H1 (cell line): Measurements from ENCODE around the gene ELFN2. TPM values are rescaled to one million over a fixed set of nuclear protein-coding genes. Genes with fewer than 3 reads are reported as not detected.

Source experiments
- CTCF ChIA-PET: fragments of 300-600 bp; sonication (Branson Sonifier 250); formaldehyde crosslinking; loops from one replicate; lab custom pipeline; 2021; ENCODE audit not compliant: partially characterized antibody; lab: Charles Lee
- POLR2A ChIA-PET: fragments of 300-600 bp; sonication (Branson Sonifier 250); formaldehyde crosslinking; loops from one replicate; lab custom pipeline; 2021; ENCODE audit warnings: inconsistent platforms; ENCODE audit not compliant: partially characterized antibody; lab: Charles Lee
- DNase-seq, 2 experiments: peaks; one replicate each; pipeline versions ENCODE4 v3.0.0 to v3.0.0-alpha.2; 2010 to 2022; ENCODE audit warnings: low spot score in 2 of 2, low read depth in 1 of 2, mixed read lengths in 1 of 2
- FAIRE-seq: peaks from 2 replicates; lab custom pipeline; 2011; peaks lifted over from hg19 to GRCh38; lab: Jason Lieb, UNC
- H2AFZ ChIP-seq: 2 replicates; pipeline ENCODE4 v1.8.1; 2012; ENCODE audit warnings: low read length, inconsistent platforms
- H2AK5ac ChIP-seq: 2 replicates; pipeline ENCODE4 v1.6.1; 2013; ENCODE audit warnings: low read depth, low read length
- H2BK120ac ChIP-seq: replicated peaks from 2 replicates; pipeline ENCODE3; 2013; ENCODE audit warnings: low read depth, low read length, inconsistent platforms
- H2BK12ac ChIP-seq: 2 replicates; pipeline ENCODE4 v1.6.1; 2013; ENCODE audit warnings: low read depth, low read length
- H2BK15ac ChIP-seq: 2 replicates; pipeline ENCODE4 v1.6.1; 2013; ENCODE audit warnings: low read length
- H2BK20ac ChIP-seq: 2 replicates; pipeline ENCODE4 v1.6.1; 2013; ENCODE audit warnings: low read length
- H2BK5ac ChIP-seq: 2 replicates; pipeline ENCODE4 v1.6.1; 2013; ENCODE audit warnings: low read depth, low read length
- H3K14ac ChIP-seq: 2 replicates; pipeline ENCODE4 v1.6.1; 2013; ENCODE audit warnings: inconsistent platforms; ENCODE audit not compliant: insufficient read length
- H3K18ac ChIP-seq: 2 replicates; pipeline ENCODE4 v1.6.1; 2013; ENCODE audit warnings: low read length; ENCODE audit errors: extremely low read depth
- H3K23ac ChIP-seq: 2 replicates; pipeline ENCODE4 v1.6.1; 2013; ENCODE audit warnings: inconsistent platforms; ENCODE audit not compliant: insufficient read length
- H3K23me2 ChIP-seq: 2 replicates; pipeline ENCODE4 v1.6.1; 2013; ENCODE audit warnings: low read depth, low read length
- H3K27ac ChIP-seq: 2 replicates; pipeline ENCODE4 v1.6.1; 2011; ENCODE audit warnings: low read depth, low read length, inconsistent platforms
- H3K27me3 ChIP-seq, 4 experiments: replicated peaks in 1 of 4; 1 replicate in 1 of 4; 2 replicates in 3 of 4; pipeline versions ENCODE4 v1.6.1 to v1.8.1; 2011 to 2013; ENCODE audit warnings: low read length in 3 of 4, mild to moderate bottlenecking in 3 of 4, inconsistent platforms in 2 of 4, mixed read lengths in 2 of 4, moderate library complexity in 1 of 4; ENCODE audit not compliant: control insufficient read depth in 3 of 4, insufficient read depth in 3 of 4; ENCODE audit errors: extremely low read depth in 1 of 4
- H3K36me3 ChIP-seq, 4 experiments: 2 replicates each; pipeline versions ENCODE4 v1.6.1 to v1.8.1; 2011 to 2013; ENCODE audit warnings: mild to moderate bottlenecking in 4 of 4, low read length in 3 of 4, moderate library complexity in 2 of 4, control low read depth in 1 of 4, inconsistent platforms in 1 of 4; ENCODE audit not compliant: insufficient read depth in 4 of 4, control insufficient read depth in 2 of 4
- H3K4ac ChIP-seq: replicated peaks from 2 replicates; pipeline ENCODE3; 2013; ENCODE audit warnings: low read length, low read depth, mixed read lengths, inconsistent platforms; ENCODE audit not compliant: insufficient read length
- H3K4me1 ChIP-seq, 4 experiments: replicated peaks in 1 of 4; 1 replicate in 1 of 4; 2 replicates in 3 of 4; pipeline versions ENCODE4 v1.6.1 to v1.8.1; 2011 to 2013; ENCODE audit warnings: low read length in 3 of 4, inconsistent platforms in 2 of 4, mixed read lengths in 1 of 4; ENCODE audit not compliant: insufficient read depth in 4 of 4, control insufficient read depth in 3 of 4
- H3K4me2 ChIP-seq, 2 experiments: 2 replicates each; pipeline versions ENCODE4 v1.6.1 to v1.8.1; 2011 to 2013; ENCODE audit warnings: low read depth in 2 of 2, low read length in 2 of 2, control low read depth in 1 of 2, inconsistent platforms in 1 of 2, mild to moderate bottlenecking in 1 of 2; ENCODE audit not compliant: insufficient read depth in 1 of 2
- H3K4me3 ChIP-seq, 4 experiments: fragments of 200-600, 300-600 bp in 1 of 4; sonication (generic), shearing (Covaris generic), sonication (Bioruptor Twin) in 1 of 4; 2 replicates each; pipeline versions ENCODE4 v1.5.1 to v1.8.1; 2011 to 2016; ENCODE audit warnings: low read length in 4 of 4, low read depth in 3 of 4, control low read depth in 2 of 4, inconsistent platforms in 2 of 4, mild to moderate bottlenecking in 2 of 4, mixed read lengths in 1 of 4, moderate library complexity in 1 of 4; ENCODE audit not compliant: insufficient read depth in 2 of 4; ENCODE audit errors: extremely low read depth in 1 of 4
- H3K56ac ChIP-seq: replicated peaks from 2 replicates; pipeline ENCODE3; 2013; ENCODE audit warnings: low read depth, mild to moderate bottlenecking, mixed read lengths, low read length, inconsistent platforms; ENCODE audit not compliant: insufficient read length
- H3K79me1 ChIP-seq: 2 replicates; pipeline ENCODE4 v1.6.1; 2013; ENCODE audit warnings: low read depth, low read length, control low read depth
- H3K79me2 ChIP-seq, 2 experiments: 2 replicates each; pipeline versions ENCODE4 v1.6.1 to v1.8.1; 2012 to 2013; ENCODE audit warnings: low read length in 2 of 2, mild to moderate bottlenecking in 2 of 2, inconsistent platforms in 1 of 2; ENCODE audit not compliant: insufficient read depth in 2 of 2, control insufficient read depth in 1 of 2
- H3K9ac ChIP-seq, 4 experiments: replicated peaks in 1 of 4; 1 replicate in 1 of 4; 2 replicates in 3 of 4; pipeline versions ENCODE4 v1.6.1 to v1.8.1; 2011 to 2013; ENCODE audit warnings: low read depth in 3 of 4, low read length in 3 of 4, control low read depth in 2 of 4, mild to moderate bottlenecking in 2 of 4, moderate library complexity in 2 of 4, inconsistent platforms in 1 of 4; ENCODE audit errors: extremely low read depth in 1 of 4
- H3K9me3 ChIP-seq, 2 experiments: 2 replicates each; pipeline versions ENCODE4 v1.6.1 to v1.8.1; 2012 to 2013; ENCODE audit warnings: mild to moderate bottlenecking in 2 of 2, moderate library complexity in 2 of 2, control low read depth in 1 of 2, inconsistent platforms in 1 of 2, low read depth in 1 of 2, low read length in 1 of 2, mixed read lengths in 1 of 2; ENCODE audit not compliant: insufficient read depth in 2 of 2
- H4K20me1 ChIP-seq, 2 experiments: replicated peaks in 1 of 2; 2 replicates each; pipeline versions ENCODE3 to v1.8.1; 2011 to 2013; ENCODE audit warnings: inconsistent platforms in 2 of 2, low read length in 2 of 2, mild to moderate bottlenecking in 1 of 2; ENCODE audit not compliant: insufficient read depth in 2 of 2, control insufficient read depth in 1 of 2
- H4K5ac ChIP-seq: 2 replicates; pipeline ENCODE4 v1.6.1; 2013; ENCODE audit warnings: low read length, low read depth, mixed read lengths, inconsistent platforms; ENCODE audit not compliant: insufficient read length
- H4K8ac ChIP-seq: 2 replicates; pipeline ENCODE4 v1.8.0; 2013; ENCODE audit warnings: mild to moderate bottlenecking, moderate library complexity, low read length, inconsistent platforms; ENCODE audit not compliant: insufficient read depth; ENCODE audit errors: extremely low read depth
- H4K91ac ChIP-seq: replicated peaks from 2 replicates; pipeline ENCODE3; 2013; ENCODE audit warnings: low read length, mixed read lengths, inconsistent platforms; ENCODE audit not compliant: insufficient read length
- CTBP2 ChIP-seq: IDR thresholded peaks from 2 replicates; pipeline ENCODE4 v1.7.0; 2011; ENCODE audit warnings: borderline replicate concordance, mild to moderate bottlenecking, moderate library complexity, mixed read lengths, low read length; ENCODE audit not compliant: insufficient read depth, insufficient read length
- CTCF ChIP-seq, 3 experiments: IDR thresholded peaks; 1 replicate in 2 of 3; 2 replicates in 1 of 3; pipeline versions ENCODE4 v1.5.1 to v1.6.1; 2011; ENCODE audit warnings: low read length in 3 of 3, mild to moderate bottlenecking in 3 of 3, inconsistent platforms in 2 of 3, low read depth in 1 of 3, moderate library complexity in 1 of 3; ENCODE audit not compliant: insufficient read depth in 1 of 3; ENCODE audit errors: control extremely low read depth in 1 of 3
- EGR1 ChIP-seq: IDR thresholded peaks from 2 replicates; pipeline ENCODE4 v1.6.1; 2011; ENCODE audit warnings: low read depth, low read length, borderline replicate concordance
- JUN ChIP-seq: IDR thresholded peaks from 2 replicates; pipeline ENCODE4 v1.6.1; 2011; ENCODE audit warnings: low read depth, mild to moderate bottlenecking, improper control_type of control experiment, low read length
- NRF1 ChIP-seq: IDR thresholded peaks from 2 replicates; pipeline ENCODE4 v1.6.1; 2011; ENCODE audit warnings: mild to moderate bottlenecking, low read depth, low read length, improper control_type of control experiment
- RAD21 ChIP-seq, 2 experiments: IDR thresholded peaks in 1 of 2; conservative IDR thresholded peaks in 1 of 2; 2 replicates each; pipeline ENCODE4 v1.6.1; 2011; ENCODE audit warnings: low read depth in 2 of 2, low read length in 2 of 2, improper control_type of control experiment in 1 of 2, inconsistent platforms in 1 of 2, mild to moderate bottlenecking in 1 of 2, moderate library complexity in 1 of 2
- WGBS, 2 experiments: shearing (Covaris generic) in 1 of 2; methylation state at CpG; one replicate each; pipeline versions ENCODE4 v1.1.6 to v1.1.7; 2013 to 2015; ENCODE audit warnings: low lambda C conversion rate in 2 of 2, mixed read lengths in 2 of 2, inconsistent platforms in 1 of 2, low coverage in 1 of 2, missing lambda C conversion rate in 1 of 2; ENCODE audit not compliant: insufficient replicate concordance in 2 of 2, insufficient coverage in 1 of 2, insufficient read length in 1 of 2; ENCODE audit errors: extremely low coverage in 1 of 2, missing lambda C conversion rate in 1 of 2; 5-methylcytosine and 5-hydroxymethylcytosine counted together
- polyA plus RNA-seq, 7 experiments: library from polyadenylated mRNA; depleted of rRNA in 3 of 7; stranded (reverse) in 5 of 7; unstranded in 2 of 7; fragments of >200 nt in 5 of 7; fragments of 200-250 nt in 2 of 7; gene quantifications; 1 replicate in 5 of 7; 2 replicates in 1 of 7; 4 replicates in 1 of 7; pipeline versions ENCODE4 v1.2.1 to v1.2.3, GENCODE V29; 2011 to 2013; ENCODE audit warnings: missing spikeins in 2 of 7, mixed read lengths in 2 of 7
- total RNA-seq: library from RNA; stranded (reverse); fragmentation: NEBNext Ultra II Directional; extraction: Animal tissue kit (Norgen Biotek cat#: 25700); gene quantifications from 2 replicates; pipeline ENCODE4 v1.2.1, GENCODE V29; 2021
- TF ChIP-seq, protein P1 (sequence below): IDR thresholded peaks from 2 replicates; pipeline ENCODE4 v1.6.1; 2012; ENCODE audit warnings: inconsistent platforms
- TF ChIP-seq, protein P2 (sequence below): IDR thresholded peaks from 2 replicates; pipeline ENCODE4 v1.6.1; 2011; ENCODE audit warnings: low read length, improper control_type of control experiment

Gene ELFN2
- total and polyA plus RNA-seq, 2 of the 8 experiments (the other 6 are each of a cell fraction or from before 2014, with no cell fraction given) = 0.63 to 0.88 TPM

DNA sequence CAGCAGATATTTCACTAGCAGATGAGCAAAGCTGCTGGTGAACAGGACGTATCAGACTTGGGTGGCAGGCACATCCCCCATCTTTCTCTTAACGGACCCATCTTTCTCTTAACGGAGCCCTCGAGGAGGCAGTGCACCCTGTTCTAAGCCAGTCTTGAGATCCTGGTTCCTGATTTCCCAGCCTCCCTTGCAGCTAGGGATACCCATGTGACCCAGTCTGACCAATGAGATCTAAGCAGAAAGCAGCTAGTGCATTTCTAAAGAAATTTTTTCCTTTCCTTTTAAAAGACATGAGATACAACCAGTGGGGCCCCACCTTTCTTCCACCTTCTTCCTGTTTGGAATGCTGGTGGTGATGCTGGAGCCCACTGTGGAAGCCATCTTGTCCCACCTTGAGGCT is 13.6 kb upstream of the ELFN2 start:
- Histone ChIP-seq H2BK20ac (no peak overlapping the region), H3K4me1 (no peaks in the 10 kb centered on the region), H2BK15ac (no peak overlapping the region), H3K4me2 (no peak overlapping the region), H3K36me3 (no peaks in the 10 kb centered on the region), H2BK12ac (no peak overlapping the region), H3K9me3 (peaks cover 4% of the 10 kb centered on the region in 2 experiments; a peak in 1 of 4 replicates), H3K4ac (no peak overlapping the region), H3K23me2 (no peaks in the 10 kb centered on the region), H2BK120ac (no peak overlapping the region), H3K56ac (no peak overlapping the region), H3K4me3 (no peak overlapping the region), H3K27me3 (no peaks in the 10 kb centered on the region), H4K8ac (no peak overlapping the region), H4K20me1 (no peaks in the 10 kb centered on the region), H2AK5ac (no peak overlapping the region), H3K79me2 (no peaks in the 10 kb centered on the region), H4K91ac (no peak overlapping the region), H3K14ac (no peak overlapping the region), H2BK5ac (no peak overlapping the region), H3K79me1 (no peaks in the 10 kb centered on the region), H3K23ac (no peak overlapping the region), H3K18ac (no peak overlapping the region), H3K27ac (no peak overlapping the region), H4K5ac (no peak overlapping the region), H3K9ac (no peak overlapping the region), H2AFZ (no peak overlapping the region)
- DNase-seq (no peak), FAIRE-seq (no peak)
- CTCF ChIA-PET = interaction anchor here (0.5 to 2.7 kb wide), 12 partner anchors 8 to 182 kb away, joined by 3 to 11 read pairs (median 5); partner anchors contain the start of gene ELFN2
- POLR2A ChIA-PET = no interaction called here
- WGBS, 2 experiments = 83% methylated on average over 4 of the region's 4 CpGs; no CpG with 5 or more reads in 1 of the 2 experiments
- TF ChIP-seq RAD21 (IDR thresholded peaks at IDR 0.05 in 1 of 2, conservative IDR thresholded peaks at IDR 0.05 in 1 of 2; ENCODE audit: low read depth in 2 of 2, low read length in 2 of 2) (no peak), EGR1 (no peak), CTCF (IDR thresholded peaks at IDR 0.05; ENCODE audit: control extremely low read depth in 1 of 3, insufficient read depth in 1 of 3, low read depth in 1 of 3, low read length in 3 of 3) (no peak), NRF1 (no peak), CTBP2 (no peak), JUN (no peak)
- TF ChIP-seq, protein P1, sequence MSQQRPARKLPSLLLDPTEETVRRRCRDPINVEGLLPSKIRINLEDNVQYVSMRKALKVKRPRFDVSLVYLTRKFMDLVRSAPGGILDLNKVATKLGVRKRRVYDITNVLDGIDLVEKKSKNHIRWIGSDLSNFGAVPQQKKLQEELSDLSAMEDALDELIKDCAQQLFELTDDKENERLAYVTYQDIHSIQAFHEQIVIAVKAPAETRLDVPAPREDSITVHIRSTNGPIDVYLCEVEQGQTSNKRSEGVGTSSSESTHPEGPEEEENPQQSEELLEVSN = no peak
- TF ChIP-seq, protein P2, sequence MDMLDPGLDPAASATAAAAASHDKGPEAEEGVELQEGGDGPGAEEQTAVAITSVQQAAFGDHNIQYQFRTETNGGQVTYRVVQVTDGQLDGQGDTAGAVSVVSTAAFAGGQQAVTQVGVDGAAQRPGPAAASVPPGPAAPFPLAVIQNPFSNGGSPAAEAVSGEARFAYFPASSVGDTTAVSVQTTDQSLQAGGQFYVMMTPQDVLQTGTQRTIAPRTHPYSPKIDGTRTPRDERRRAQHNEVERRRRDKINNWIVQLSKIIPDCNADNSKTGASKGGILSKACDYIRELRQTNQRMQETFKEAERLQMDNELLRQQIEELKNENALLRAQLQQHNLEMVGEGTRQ = peak; percentile 24; the same call in 1 of the 2 replicates
